ENCODE measurements around the gene CDH8. TPM values are rescaled to one million over a fixed set of nuclear protein-coding genes. Genes with fewer than 3 reads are reported as not detected.

Gene CDH8
- total RNA-seq, 1 experiment from 2014 or later: 11.1 TPM

- no peak for TF ChIP-seq ERG (CRISPR knock-in tag; IDR thresholded peaks at IDR 0.05)
- TF ChIP-seq, protein P1, sequence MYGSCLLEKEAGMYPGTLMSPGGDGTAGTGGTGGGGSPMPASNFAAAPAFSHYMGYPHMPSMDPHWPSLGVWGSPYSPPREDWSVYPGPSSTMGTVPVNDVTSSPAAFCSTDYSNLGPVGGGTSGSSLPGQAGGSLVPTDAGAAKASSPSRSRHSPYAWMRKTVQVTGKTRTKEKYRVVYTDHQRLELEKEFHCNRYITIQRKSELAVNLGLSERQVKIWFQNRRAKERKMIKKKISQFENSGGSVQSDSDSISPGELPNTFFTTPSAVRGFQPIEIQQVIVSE (CRISPR knock-in tag; IDR thresholded peaks at IDR 0.05; ENCODE audit: borderline replicate concordance): no peak
- no peak for TF ChIP-seq PRRX2 (CRISPR knock-in tag; IDR thresholded peaks at IDR 0.05)
- TF ChIP-seq ETV6 (CRISPR knock-in tag; IDR thresholded peaks at IDR 0.05): no peak
- TF ChIP-seq, protein P2, sequence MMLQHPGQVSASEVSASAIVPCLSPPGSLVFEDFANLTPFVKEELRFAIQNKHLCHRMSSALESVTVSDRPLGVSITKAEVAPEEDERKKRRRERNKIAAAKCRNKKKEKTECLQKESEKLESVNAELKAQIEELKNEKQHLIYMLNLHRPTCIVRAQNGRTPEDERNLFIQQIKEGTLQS (CRISPR knock-in tag; conservative IDR thresholded peaks at IDR 0.05): no peak
- no peak for TF ChIP-seq SOX15 (CRISPR knock-in tag; IDR thresholded peaks at IDR 0.05)
- no peak for TF ChIP-seq ZNF219 (CRISPR knock-in tag; IDR thresholded peaks at IDR 0.05; ENCODE audit: borderline replicate concordance)
These were observed 6.3 kb downstream of the CDH8 start (continued) for GRCh38 chr16:62029947-62030346.

DNA sequence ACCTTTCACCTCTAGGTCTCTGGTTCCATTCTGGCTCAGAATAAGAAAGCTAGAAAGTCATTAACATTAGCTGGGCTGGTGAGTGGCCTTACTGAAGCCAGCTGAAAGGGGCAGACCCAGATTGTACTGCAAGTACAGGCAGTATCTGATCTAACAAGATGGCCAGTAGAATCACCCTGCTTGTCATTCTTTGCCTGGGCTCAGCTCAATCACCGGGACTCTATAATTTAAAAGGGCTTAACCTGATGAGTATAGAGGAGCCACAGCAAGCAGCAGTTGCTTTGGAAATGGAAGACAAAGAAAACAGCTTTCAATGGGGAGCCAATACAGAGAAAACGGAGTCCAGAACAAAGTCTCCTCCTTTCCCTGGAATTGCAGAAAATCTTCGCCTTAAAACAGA lies 13.6 kb downstream of the CDH8 start:
- ATAC-seq (peak; percentile 59), DNase-seq (ENCODE audit: low spot score) (no peak)
- ChIA-PET CTCF (interaction anchor here (0.8 to 0.9 kb wide), 3 partner anchors 12 to 87 kb away, joined by 3 to 4 read pairs (median 3); no protein-coding TSS in a partner anchor), POLR2A (no interaction called here)
- 0 out of 2 replicates have a peak overlapping the region, but pooled peaks have one; percentile 25 for H3K27ac Mint-ChIP-seq
- TF ChIP-seq HMGA2 (CRISPR knock-in tag; IDR thresholded peaks at IDR 0.05) (no peak), ZNF423 (CRISPR knock-in tag; IDR thresholded peaks at IDR 0.05) (no peak), KAT7 (CRISPR knock-in tag; IDR thresholded peaks at IDR 0.05; ENCODE audit: borderline replicate concordance) (no peak), NR2C2 (CRISPR knock-in tag; IDR thresholded peaks at IDR 0.05) (no peak), CREB1 (CRISPR knock-in tag; IDR thresholded peaks at IDR 0.05) (no peak), SOX15 (CRISPR knock-in tag; IDR thresholded peaks at IDR 0.05) (no peak), CBFB (CRISPR knock-in tag; IDR thresholded peaks at IDR 0.05; ENCODE audit: low read depth) (no peak), ETV6 (CRISPR knock-in tag; IDR thresholded peaks at IDR 0.05) (no peak), ZNF263 (CRISPR knock-in tag; IDR thresholded peaks at IDR 0.05; ENCODE audit: low read depth) (no peak), ZNF671 (CRISPR knock-in tag; IDR thresholded peaks at IDR 0.05) (no peak), OVOL2 (CRISPR knock-in tag; IDR thresholded peaks at IDR 0.05; ENCODE audit: borderline replicate concordance) (no peak), RELA (CRISPR knock-in tag; IDR thresholded peaks at IDR 0.05; ENCODE audit: borderline replicate concordance) (no peak), ZNF121 (CRISPR knock-in tag; IDR thresholded peaks at IDR 0.05) (no peak), SP1 (CRISPR knock-in tag; conservative IDR thresholded peaks at IDR 0.05) (no peak), TP53 (CRISPR knock-in tag; IDR thresholded peaks at IDR 0.05) (no peak), SMAD4 (CRISPR knock-in tag; IDR thresholded peaks at IDR 0.05) (no peak), ZNF232 (CRISPR knock-in tag; IDR thresholded peaks at IDR 0.05) (no peak)
- TF ChIP-seq, protein P2 (CRISPR knock-in tag; conservative IDR thresholded peaks at IDR 0.05): no peak
- TF ChIP-seq, protein P3, sequence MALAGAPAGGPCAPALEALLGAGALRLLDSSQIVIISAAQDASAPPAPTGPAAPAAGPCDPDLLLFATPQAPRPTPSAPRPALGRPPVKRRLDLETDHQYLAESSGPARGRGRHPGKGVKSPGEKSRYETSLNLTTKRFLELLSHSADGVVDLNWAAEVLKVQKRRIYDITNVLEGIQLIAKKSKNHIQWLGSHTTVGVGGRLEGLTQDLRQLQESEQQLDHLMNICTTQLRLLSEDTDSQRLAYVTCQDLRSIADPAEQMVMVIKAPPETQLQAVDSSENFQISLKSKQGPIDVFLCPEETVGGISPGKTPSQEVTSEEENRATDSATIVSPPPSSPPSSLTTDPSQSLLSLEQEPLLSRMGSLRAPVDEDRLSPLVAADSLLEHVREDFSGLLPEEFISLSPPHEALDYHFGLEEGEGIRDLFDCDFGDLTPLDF (CRISPR knock-in tag; IDR thresholded peaks at IDR 0.05): no peak
- H3K4me3 Mint-ChIP-seq: no peak overlapping the region
- no peaks in the 10 kb centered on the region for H3K36me3 Mint-ChIP-seq
- H3K9me3 Mint-ChIP-seq: no peaks in the 10 kb centered on the region
- no peaks in the 10 kb centered on the region for H3K27me3 Mint-ChIP-seq (ENCODE audit: low read depth)
- H3K4me1 Mint-ChIP-seq: peaks cover 55% of the 10 kb centered on the region

DNA sequence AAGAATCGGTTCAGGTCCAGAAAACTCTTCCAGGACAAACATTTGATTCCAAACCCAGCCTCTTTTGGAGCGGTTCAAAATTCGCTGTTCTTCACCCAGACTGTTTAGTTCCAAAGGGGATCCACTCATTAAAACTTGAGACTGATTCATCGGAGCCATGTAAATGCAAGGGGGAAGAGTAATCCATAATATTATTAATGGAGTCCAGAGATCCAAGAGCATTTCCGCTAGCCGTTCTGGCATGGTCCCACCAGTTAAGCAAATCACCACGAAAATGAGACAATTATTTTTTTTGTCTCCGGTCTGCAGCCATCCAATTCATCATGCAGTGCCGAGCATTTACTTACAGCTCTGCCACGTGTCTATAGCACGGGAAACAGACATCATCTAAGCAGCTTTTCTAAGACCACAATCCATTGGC lies 15.1 kb downstream of the CDH8 start:
- Mint-ChIP-seq H3K36me3 (no peaks in the 10 kb centered on the region), H3K9me3 (no peaks in the 10 kb centered on the region), H3K4me1 (peaks cover 51% of the 10 kb centered on the region), H3K27ac (no peak overlapping the region), H3K4me3 (no peak overlapping the region), H3K27me3 (ENCODE audit: low read depth) (no peaks in the 10 kb centered on the region)
- ATAC-seq (no peak), DNase-seq (ENCODE audit: low spot score) (no peak)
- CTCF ChIA-PET: interaction anchor here (0.9 kb wide), 1 partner anchor 15 kb away, joined by 4 read pairs; the partner anchor contains the start of gene CDH8
- TF ChIP-seq ARID4B (CRISPR knock-in tag; IDR thresholded peaks at IDR 0.05; ENCODE audit: borderline replicate concordance): no peak
- POLR2A ChIA-PET: interaction anchor here (0.6 kb wide), 1 partner anchor 1890 kb away, joined by 3 read pairs; no protein-coding TSS in a partner anchor
